KG1 (cell line): Measurements from ENCODE around the gene DACH1.
"Not testable (repeated sequence)": the region's sequence is repeated elsewhere in the genome, so short reads cannot be mapped to it uniquely, and the experiment has no call there.

Experiments
- DNase-seq: peaks from one replicate; lab custom pipeline; 2025; lab: John Stamatoyannopoulos, UW

DACH1 gene

GRCh38 chr13:71867131-71867814 is at the start of gene DACH1:
Gene DACH1, minus strand, starts transcription at chr13:71867204.
- no peak for DNase-seq

DNA sequence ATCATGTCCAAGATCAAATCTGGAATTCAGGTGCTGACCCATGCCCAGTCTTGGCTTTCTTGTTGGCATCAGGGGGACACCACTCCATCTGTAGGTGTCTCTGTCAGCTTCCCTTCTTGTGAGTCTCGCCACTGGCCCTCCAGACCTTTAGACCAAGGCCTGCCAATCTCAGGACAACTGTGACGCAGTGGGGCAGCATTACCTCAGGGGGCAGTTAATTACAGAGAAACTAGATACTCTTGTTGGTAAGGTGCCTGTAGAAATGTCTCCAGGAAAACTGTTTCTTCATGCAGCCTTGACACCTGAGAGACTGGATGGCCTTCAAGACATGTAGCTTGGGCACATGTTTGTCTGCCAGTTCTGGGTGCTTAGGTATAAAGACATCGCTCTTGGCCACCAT is 46.7 kb upstream of the DACH1 start:
- no peak for DNase-seq

DNA sequence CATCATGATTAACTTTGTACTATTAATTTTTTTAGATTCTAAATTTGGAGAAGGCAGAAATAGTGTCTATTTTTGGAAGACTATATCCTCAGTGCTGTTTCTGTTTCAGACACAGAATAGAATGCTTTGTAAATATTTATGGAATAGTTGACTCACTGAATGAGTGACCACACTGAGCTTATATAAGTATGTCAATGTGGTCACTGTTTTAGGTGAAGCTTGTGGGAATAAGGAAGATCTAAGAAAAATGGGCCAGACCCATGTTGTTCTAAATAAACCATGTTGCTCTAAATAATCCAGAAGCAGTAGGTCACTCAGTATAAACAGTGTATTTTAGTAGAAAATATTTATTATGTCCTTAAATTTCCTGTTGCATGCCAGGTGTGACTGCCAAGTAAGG is 45.5 kb upstream of the DACH1 start:
- no peak for DNase-seq

- DNase-seq = no peak
Observed at GRCh38 chr13:71906448-71906847, 39.4 kb upstream of the DACH1 start.

- DNase-seq = no peak
Observed at GRCh38 chr13:71902676-71903075, 35.7 kb upstream of the DACH1 start.

DNA sequence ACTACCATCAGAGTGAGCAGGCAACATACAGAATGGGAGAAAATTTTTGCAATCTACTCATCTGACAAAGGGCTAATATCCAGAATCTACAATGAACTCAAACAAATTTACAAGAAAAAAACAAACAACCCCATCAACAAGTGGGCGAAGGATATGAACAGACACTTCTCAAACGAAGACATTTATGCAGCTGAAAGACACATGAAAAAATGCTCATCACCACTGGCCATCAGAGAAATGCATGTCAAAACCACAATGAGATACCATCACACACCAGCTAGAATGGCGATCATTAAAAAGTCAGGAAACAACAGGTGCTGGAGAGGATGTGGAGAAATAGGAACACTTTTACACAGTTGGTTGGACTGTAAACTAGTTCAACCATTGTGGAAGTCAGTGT is 26.5 kb upstream of the DACH1 start:
- DNase-seq = not testable (repeated sequence)

GRCh38 chr13:71886880-71887279 is 19.9 kb upstream of the DACH1 start:
- no peak for DNase-seq

DNA sequence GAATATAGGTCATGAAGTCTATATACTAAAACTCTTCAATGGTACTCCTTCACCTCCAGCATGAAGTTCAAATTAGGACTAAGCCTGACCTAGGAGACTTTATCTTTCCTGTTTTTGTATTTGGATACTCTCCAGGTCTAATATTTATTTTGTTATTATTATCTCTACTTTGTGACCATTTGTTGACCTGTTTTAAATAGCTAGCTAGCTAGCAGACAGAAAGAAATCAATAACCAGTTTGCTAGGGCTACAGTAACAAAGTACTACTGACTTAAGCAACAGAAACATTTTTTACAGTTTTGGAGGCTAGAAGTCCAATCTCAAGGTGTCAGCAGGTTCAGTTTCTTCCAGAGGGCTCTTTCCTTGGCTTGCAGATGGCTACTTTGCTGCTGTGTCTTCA is 15.1 kb upstream of the DACH1 start:
- DNase-seq = no peak

DNA sequence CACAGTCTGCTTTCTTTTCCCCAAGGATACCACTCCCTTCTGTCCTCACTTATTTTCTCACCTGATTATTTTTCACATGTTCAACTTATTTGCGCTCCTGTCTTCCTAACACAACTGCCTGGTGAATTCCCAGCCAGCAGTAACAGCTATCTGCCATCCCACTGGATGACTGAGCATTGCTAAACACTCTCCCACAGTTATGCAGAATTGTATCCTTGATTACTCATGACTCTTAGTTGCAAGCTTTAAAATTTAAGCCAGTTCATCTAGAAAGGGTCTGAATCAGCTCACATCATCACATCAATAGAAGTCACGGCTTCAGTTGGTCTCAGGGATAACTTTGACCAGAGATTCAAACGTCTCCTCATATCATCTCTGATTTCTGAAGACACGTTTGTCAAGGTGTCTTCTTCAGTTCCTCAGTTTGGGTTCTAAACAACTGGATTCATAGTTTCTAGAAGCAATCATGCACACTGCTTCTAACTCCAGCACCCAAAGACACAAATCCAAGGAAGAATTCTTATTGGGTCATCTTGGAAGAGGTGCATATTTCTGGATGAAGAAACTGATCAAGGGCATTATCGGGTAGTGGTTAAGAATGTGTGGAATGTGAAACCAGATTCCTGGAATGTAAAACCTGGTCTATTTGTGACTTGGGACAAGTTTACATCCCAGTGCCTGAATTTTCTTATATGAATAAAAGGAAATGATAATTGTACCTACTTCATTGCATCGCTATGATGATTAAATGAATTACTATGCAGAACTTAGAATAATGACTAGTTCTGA is 13.9 kb upstream of the DACH1 start:
- DNase-seq = no peak

DNA sequence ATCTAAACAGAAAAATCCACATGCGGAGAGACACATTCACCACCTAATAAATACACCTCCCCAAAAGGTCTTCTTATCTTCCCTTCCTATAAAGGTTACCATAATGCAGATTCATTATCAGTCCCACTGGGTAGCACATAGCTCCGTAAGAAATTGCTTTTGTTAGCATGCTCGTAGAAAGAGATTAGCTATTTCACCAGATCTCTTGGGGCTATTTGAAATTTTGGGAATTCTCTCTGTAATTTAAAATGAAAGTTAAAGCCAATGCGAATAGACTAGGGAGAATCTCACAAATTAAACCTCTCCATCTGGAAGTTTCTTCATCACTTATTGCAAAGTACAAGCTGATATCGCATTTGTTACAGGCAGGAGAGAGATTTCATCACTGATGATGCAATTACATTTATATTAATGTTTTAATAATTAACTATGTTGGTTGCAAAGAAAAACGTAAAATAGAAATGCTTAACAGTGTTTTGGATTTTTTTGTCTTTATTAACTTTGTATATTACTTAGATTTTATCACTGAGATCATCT is 12.9 kb upstream of the DACH1 start:
- DNase-seq = no peak

GRCh38 chr13:71879129-71879535 is 12.1 kb upstream of the DACH1 start:
- peak; percentile 47 for DNase-seq

- DNase-seq = no peak
Observed at GRCh38 chr13:71877256-71877653, 10.3 kb upstream of the DACH1 start.

DNA sequence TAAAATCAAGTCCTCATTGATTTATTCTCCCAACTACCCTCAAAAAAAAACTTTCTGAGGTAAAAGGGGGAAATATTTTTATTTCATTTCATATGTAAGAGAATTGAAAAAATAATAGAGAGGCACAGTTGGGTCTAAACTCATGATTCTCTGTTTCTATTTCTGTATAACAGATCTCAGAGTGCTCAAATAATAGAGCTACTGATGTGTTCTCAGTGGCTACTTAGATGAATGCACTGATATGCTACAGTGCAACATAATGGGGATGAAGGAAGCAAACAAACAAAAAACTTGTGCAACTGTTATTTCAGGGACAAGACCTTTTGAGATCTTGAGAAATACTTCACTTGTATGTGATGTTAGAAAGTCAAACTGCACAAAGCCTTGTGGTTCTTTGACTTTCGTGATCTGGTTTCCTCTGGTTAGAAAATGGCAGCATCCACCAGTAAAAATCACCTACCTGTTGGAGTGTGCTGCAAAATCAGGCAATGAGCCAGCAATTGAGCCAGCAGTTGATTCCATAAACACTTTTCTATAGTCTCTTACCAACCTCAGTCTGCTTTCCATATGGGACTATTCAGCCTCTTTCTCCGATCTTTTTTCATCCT is 9.7 kb upstream of the DACH1 start:
- DNase-seq = no peak

GRCh38 chr13:71875823-71876222 is 8.8 kb upstream of the DACH1 start:
- no peak for DNase-seq

GRCh38 chr13:71874458-71874857 is 7.5 kb upstream of the DACH1 start:
- DNase-seq = no peak

DNA sequence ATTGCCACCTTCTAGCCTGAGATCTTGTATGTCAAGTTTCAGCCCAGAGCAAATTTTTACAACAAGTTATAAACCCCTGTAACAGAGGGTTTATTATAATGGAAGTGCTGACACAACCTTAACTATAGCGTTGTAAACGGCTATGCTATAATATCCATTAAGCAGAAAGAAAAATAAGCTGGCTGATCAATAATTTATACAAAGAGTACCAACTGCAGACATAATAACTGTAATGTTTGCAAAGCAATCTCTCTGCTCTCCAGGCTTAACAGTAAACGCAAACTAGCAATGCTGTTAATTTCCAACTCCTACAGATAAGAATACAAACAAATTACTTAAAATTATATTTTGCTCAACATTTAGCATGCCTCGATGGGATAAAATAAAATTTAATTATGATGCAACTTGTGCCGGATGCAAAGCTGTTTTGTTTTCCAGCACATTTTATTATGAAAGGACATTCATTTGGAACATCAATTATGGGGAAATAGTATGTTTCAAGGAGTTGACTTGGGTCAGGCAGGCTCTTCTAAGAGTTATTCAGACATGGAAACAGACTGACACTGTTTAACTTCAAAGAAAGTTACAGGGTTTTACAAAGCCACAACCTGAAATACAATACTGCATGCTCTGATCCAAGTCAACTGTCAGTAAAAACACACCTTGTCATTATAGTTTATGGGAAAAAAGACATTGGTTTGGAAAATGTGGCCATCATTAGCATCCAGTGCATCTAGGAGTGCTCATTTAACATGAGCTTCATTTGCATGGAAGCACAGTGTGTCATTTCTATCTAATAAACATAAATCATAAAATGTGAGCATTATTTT is 6.6 kb upstream of the DACH1 start:
- DNase-seq = no peak

- DNase-seq = no peak
Observed at GRCh38 chr13:71871844-71872243, 4.8 kb upstream of the DACH1 start.

GRCh38 chr13:71871176-71871754 is 4.3 kb upstream of the DACH1 start:
- DNase-seq = no peak

DNA sequence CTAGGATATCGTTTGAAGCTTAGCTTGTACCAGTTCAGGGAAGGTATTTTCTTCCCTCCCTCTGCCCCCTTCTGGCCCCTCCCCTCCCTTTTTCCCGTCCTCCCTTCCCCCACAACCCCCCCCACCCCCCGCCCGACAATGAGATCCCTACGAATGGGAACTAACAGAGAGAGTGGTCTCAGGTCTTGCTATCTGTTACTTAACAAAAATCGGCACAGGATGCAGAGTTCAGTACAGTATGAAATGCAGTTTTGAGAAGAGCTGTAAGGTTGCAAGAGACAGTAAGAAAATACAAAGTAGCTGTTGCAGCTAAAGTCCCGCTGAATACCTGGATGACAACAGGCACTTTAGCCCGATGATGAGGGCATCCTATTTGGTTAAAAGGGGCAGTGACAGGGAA is 3.1 kb upstream of the DACH1 start:
- DNase-seq = no peak

- no peak for DNase-seq
Observed at GRCh38 chr13:71869274-71869673, 2.3 kb upstream of the DACH1 start.

DNA sequence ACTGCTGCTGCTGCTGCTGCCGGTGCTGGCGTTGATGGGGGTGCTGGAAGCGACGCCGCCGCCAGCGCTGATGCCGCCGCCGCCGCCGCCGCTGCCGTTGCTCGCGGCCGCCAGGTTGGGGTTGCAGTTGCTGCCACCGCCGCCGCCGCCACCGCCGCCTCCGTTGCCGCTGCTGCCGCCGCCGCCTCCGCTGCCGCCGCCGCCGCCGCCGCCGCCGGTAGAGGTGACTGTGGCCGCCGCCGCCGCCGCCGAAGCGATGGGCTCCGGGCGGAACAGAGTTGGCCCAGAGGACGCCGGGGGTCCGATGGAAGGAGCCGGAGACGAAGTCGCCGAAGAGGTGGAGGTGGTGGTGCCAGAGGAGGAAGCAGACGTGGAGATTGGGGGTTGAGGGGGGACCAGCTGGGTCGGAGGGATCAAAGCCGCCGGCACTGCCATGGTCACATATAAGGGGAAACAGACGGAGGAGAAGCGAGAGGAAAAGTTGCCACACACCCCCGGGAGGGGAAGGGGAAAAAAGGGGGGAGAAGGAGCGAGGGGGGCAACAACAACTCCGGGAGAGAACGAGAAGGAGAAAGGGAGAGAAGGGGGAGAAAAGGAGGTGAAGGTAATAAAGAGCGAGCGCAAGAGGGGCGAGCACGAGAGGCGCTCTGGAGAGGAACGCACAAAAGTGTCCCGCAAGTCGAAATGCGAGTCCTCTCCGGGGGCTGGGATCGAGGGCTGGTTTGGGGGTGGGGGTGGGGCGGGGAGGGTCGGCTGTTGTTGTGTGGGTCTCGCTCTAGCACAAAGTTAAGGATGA is 471 bp downstream of the DACH1 start:
- DNase-seq = no peak
